Measurements from ENCODE around the gene DYNLT1. TPM values are rescaled to one million over a fixed set of nuclear protein-coding genes. Genes with fewer than 3 reads are reported as not detected.
"Not testable (repeated sequence)": the region's sequence is repeated elsewhere in the genome, so short reads cannot be mapped to it uniquely, and the experiment has no call there.

Gene DYNLT1
- total RNA-seq, 1 experiment from 2014 or later, result 50.5 TPM

DNA sequence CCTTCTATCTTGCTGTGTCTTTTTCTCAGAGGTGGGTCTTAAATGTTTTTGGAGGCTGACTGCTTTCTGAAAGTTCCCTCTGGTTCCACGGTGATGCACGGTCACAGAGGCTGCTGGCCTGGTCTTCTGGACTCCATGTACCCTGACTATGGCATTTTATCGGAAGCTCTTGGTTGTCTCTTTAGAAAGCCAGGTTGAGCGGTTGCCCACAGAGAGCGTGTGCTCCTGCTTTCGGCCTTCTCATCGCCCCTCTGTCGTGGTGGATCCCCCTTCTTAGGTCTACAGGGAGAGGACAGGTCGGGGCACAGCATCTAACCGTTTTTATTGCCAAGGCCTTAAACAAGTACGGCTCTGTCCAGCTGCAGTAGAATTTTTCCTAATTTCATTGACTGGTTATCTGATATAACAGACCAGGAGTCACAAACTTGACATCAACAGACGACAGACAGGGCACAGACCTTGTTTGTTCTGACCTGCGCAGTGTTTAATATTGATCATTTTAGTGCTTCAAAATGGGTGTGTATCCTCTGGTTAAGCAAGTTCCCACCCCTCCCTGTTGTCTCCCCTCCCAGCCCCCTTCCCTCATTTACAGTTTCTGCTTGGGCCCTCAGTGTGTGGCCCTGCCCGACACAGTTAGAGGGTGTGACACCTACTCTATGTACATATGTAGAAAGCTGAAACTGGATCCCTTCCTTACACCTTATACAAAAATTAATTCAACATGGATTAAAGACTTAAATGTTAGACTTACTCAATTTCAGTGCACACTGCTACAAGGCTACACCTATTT is 30.0 kb upstream of the DYNLT1 start:
- intact Hi-C loops (cut with micrococcal nuclease), result no loop called here
- no peak for ATAC-seq
- BruUV-seq (replicated peaks), result no TSS peak
- Histone ChIP-seq H3K27me3 (ENCODE audit: low read length) (no peaks in the 10 kb centered on the region), H3K9me2 (replicated peaks; ENCODE audit: low read length) (no peaks in the 10 kb centered on the region), H3K79me2 (ENCODE audit: low read length) (no peaks in the 10 kb centered on the region), H4K20me1 (ENCODE audit: low read length) (no peaks in the 10 kb centered on the region), H3K9me3 (ENCODE audit: low read length) (no peaks in the 10 kb centered on the region), H3K4me3 (ENCODE audit: low read length) (no peak overlapping the region), H3K9ac (ENCODE audit: low read length) (no peak overlapping the region), H3K27ac (ENCODE audit: low read length) (no peak overlapping the region), H2AFZ (ENCODE audit: low read length) (no peak overlapping the region), H3K36me3 (ENCODE audit: low read depth, low read length) (no peaks in the 10 kb centered on the region), H3K4me2 (ENCODE audit: low read length) (no peak overlapping the region), H3F3A (ENCODE audit: low read length, unreplicated experiment) (no peaks in the 10 kb centered on the region), H3K4me1 (ENCODE audit: insufficient read depth, low read length) (no peaks in the 10 kb centered on the region)
- CTCF ChIA-PET, result no interaction called here
- DNase-seq, result no peak
- POLR2A ChIA-PET (ENCODE audit: unreplicated experiment), result no interaction called here
- TF ChIP-seq, protein P1, sequence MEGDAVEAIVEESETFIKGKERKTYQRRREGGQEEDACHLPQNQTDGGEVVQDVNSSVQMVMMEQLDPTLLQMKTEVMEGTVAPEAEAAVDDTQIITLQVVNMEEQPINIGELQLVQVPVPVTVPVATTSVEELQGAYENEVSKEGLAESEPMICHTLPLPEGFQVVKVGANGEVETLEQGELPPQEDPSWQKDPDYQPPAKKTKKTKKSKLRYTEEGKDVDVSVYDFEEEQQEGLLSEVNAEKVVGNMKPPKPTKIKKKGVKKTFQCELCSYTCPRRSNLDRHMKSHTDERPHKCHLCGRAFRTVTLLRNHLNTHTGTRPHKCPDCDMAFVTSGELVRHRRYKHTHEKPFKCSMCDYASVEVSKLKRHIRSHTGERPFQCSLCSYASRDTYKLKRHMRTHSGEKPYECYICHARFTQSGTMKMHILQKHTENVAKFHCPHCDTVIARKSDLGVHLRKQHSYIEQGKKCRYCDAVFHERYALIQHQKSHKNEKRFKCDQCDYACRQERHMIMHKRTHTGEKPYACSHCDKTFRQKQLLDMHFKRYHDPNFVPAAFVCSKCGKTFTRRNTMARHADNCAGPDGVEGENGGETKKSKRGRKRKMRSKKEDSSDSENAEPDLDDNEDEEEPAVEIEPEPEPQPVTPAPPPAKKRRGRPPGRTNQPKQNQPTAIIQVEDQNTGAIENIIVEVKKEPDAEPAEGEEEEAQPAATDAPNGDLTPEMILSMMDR (conservative IDR thresholded peaks at IDR 0.05; ENCODE audit: low read depth, low read length), result no peak
- no peak for TF ChIP-seq EZH2 (IDR thresholded peaks at IDR 0.05; ENCODE audit: low read length, unreplicated experiment)
- no peak for TF ChIP-seq EZH2phosphoT487 (IDR thresholded peaks at IDR 0.05; ENCODE audit: borderline replicate concordance, low read length)

DNA sequence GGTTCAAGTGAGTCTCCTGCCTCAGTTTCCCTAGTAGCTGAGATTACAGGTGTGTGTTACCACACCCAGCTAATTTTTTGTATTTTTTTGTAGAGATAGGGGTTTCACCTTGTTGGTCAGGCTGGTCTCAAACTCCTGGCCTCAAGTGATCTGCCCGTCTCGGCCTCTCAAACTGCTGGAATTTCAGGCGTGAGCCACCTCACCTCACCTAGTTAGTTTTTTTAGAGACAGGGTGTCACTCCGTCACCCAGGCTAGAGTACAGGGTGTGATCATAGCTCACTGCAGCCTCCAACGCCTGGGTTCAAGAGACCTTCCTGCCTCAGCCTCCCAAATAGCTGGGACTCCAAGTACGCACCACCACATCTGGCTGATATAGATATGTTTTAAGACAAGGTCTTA is 28.2 kb upstream of the DYNLT1 start:
- ATAC-seq (no peak), DNase-seq (no peak)
- Histone ChIP-seq H3K9me3 (ENCODE audit: low read length) (no peaks in the 10 kb centered on the region), H2AFZ (ENCODE audit: low read length) (no peak overlapping the region), H4K20me1 (ENCODE audit: low read length) (no peaks in the 10 kb centered on the region), H3K36me3 (ENCODE audit: low read depth, low read length) (no peaks in the 10 kb centered on the region), H3K27ac (ENCODE audit: low read length) (no peak overlapping the region), H3K4me1 (ENCODE audit: insufficient read depth, low read length) (no peaks in the 10 kb centered on the region), H3K79me2 (ENCODE audit: low read length) (no peaks in the 10 kb centered on the region), H3K9ac (ENCODE audit: low read length) (no peak overlapping the region), H3K4me3 (ENCODE audit: low read length) (no peak overlapping the region), H3F3A (ENCODE audit: low read length, unreplicated experiment) (no peaks in the 10 kb centered on the region), H3K4me2 (ENCODE audit: low read length) (no peak overlapping the region), H3K27me3 (ENCODE audit: low read length) (no peaks in the 10 kb centered on the region), H3K9me2 (replicated peaks; ENCODE audit: low read length) (no peaks in the 10 kb centered on the region)
- intact Hi-C loops (cut with micrococcal nuclease), result no loop called here
- ChIA-PET POLR2A (ENCODE audit: unreplicated experiment) (no interaction called here), CTCF (no interaction called here)
- BruUV-seq (replicated peaks), result no TSS peak
- TF ChIP-seq, protein P1 (conservative IDR thresholded peaks at IDR 0.05; ENCODE audit: low read depth, low read length), result no peak
- TF ChIP-seq EZH2phosphoT487 (IDR thresholded peaks at IDR 0.05; ENCODE audit: borderline replicate concordance, low read length) (no peak), EZH2 (IDR thresholded peaks at IDR 0.05; ENCODE audit: low read length, unreplicated experiment) (no peak)

DNA sequence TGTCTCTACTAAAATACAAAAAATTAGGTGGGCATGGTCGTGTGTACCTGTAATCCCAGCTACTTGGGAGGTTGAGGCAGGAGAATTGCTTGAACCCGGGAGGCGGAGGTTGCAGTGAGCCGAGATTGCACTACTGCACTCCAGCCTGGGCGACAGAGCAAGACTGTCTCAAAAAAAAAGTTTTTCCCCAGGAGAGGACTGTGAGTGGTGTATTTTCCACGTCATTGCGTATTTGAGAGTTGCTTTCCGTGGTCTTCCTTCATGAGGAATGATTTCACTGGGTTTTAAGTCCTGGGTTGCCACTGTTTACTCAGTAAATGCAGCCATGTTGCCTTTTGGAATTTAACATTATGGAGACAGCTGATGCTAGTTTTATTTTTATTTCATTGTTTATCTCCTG is 27.6 kb upstream of the DYNLT1 start:
- H3K27me3 ChIP-seq (ENCODE audit: low read length); H3K9ac ChIP-seq (ENCODE audit: low read length); H3K4me2 ChIP-seq (ENCODE audit: low read length); H3K9me3 ChIP-seq (ENCODE audit: low read length); intact Hi-C loops (cut with micrococcal nuclease); POLR2A ChIA-PET (ENCODE audit: unreplicated experiment); H2AFZ ChIP-seq (ENCODE audit: low read length); H4K20me1 ChIP-seq (ENCODE audit: low read length); CTCF ChIA-PET; H3K79me2 ChIP-seq (ENCODE audit: low read length); H3K4me1 ChIP-seq (ENCODE audit: insufficient read depth, low read length); H3F3A ChIP-seq (ENCODE audit: low read length, unreplicated experiment); H3K36me3 ChIP-seq (ENCODE audit: low read depth, low read length); H3K27ac ChIP-seq (ENCODE audit: low read length); ATAC-seq; DNase-seq; H3K4me3 ChIP-seq (ENCODE audit: low read length); BruUV-seq (replicated peaks); H3K9me2 ChIP-seq (replicated peaks; ENCODE audit: low read length): not testable (repeated sequence)

Data from PC-3 (cell line).